HG03097 (cell line): Measurements from ENCODE around the gene WDFY1.

Source experiments
- ATAC-seq: cut with Tn5 transposase; IDR thresholded peaks from one replicate; pipeline ENCODE4 v1.9.1; 2021; ENCODE audit not compliant: unreplicated experiment, low FRiP score

Gene WDFY1

DNA sequence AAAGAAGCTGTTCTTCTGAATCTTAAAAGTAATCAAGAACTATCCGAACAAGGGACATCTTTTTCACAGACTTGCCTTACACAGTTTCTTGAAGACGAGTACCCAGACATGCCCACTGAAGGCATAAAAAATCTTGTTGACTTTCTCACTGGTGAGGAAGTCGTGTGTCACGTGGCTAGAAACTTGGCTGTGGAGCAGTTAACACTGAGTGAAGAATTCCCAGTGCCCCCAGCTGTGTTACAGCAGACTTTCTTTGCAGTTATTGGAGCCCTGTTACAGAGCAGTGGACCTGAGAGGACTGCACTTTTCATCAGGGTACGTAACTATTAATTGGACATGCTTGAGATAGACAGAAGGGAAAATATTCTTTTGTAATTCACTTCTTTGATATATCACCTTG, 14.6 kb upstream of the WDFY1 start:
- no peak for ATAC-seq

DNA sequence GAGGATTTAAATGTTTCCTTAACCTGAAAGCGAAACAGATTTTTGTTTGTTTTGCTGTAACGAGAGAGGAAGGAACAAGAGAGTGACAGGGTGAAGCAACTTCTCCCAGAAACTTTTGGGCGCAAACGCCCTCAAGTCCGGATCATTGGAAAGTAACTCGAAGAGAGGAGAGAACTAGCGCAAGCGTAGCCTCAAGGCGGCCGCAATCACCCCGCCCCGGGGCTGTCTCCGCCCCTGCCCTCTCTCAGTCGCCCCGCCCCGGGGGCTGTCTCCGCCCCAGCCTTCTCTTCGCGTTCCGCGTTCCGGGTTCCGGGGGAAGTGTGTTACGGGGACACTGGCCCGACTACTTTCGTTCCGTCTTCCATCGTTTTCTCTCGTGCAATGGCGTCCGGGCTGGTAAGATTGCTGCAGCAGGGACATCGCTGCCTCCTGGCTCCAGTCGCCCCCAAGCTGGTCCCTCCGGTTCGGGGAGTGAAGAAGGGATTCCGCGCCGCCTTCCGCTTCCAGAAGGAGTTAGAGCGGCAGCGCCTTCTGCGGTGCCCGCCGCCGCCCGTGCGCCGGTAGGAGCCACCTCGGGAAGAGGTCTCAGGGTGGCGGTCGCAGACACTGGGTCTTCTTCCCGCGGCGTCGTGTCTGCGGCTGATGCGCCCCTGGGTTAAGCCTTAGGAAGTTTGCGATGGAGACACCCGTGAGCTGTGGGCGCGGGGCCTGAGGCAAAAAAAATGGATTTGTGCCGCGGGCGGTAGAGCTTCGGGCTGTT, 12.1 kb upstream of the WDFY1 start, which contains the start of gene MRPL44:
Gene MRPL44 (plus strand): TSS at position 372 of the 760 bp plus-strand sequence. CDS start 10 bp downstream, at position 382.
- ATAC-seq = peak; percentile 91

DNA sequence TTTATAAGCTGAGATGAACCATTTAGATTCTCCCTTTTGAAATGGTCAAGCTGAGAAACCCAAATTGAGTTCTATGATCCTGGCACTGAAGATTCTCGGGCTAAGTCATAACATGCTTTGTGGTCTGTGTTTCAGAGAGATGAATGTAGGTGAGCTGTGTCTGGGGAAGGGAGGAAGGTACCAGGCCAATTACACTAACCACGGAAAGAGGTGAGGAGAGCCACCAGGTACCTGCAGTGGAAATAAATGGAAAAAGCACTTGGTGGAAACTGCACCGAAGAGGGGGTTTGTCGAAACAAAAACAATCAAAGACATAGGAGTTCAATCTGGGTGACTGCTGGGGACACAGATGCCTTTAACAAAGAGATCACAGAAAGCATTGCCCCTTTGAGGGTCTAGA, 11.2 kb upstream of the WDFY1 start:
- no peak for ATAC-seq

DNA sequence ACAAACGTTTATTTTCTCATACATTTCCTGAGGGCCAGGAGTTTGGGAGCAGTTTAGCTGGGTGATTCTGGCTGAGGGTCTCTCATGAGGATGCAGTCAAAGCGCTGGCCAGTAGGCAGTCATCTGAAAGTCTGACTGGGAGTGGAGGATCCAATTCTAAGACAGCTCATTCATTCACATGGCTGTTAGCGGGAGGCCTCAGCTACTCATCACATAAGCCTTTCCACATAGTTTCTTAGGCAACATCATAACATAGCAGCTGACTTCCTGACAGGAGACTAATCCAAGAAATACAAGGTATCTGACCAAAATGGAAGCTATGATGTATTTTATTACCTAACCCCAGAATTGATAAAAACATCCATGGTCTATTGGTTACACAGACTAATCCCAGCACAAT, 9.3 kb upstream of the WDFY1 start:
- ATAC-seq = no peak

DNA sequence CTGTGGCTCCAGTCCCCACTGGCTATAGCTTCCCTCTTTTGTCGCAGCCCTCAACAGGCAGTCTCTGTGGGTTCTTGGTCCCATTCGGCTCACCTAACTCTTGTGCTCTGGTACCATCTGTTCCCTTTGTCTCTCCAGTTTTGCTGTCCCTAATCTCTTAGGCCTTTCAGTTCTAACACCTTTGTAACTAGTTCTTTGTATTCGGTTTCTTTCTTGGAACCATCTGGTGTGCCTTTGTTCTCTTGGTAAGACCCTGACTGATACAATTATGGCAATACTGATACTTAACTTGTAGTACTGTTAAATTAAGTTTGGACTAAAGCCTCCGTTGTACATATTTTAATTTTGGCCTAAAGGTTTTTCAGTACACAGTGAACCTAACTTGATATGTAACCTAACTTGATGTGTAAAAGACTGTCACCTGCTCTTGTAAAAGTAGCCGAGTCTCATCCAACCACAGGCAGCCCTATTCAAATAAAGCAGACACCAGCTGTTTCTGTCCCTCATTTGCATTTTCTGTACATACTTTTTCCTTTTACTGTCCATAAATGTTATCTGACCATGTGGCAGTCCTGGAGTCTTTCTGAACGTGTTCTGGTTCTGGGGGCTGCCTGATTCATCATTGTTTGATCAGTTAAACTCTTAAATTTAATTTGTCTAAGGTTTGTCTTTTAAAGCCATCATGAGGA, 7.3 kb upstream of the WDFY1 start:
- ATAC-seq = peak; percentile 37

DNA sequence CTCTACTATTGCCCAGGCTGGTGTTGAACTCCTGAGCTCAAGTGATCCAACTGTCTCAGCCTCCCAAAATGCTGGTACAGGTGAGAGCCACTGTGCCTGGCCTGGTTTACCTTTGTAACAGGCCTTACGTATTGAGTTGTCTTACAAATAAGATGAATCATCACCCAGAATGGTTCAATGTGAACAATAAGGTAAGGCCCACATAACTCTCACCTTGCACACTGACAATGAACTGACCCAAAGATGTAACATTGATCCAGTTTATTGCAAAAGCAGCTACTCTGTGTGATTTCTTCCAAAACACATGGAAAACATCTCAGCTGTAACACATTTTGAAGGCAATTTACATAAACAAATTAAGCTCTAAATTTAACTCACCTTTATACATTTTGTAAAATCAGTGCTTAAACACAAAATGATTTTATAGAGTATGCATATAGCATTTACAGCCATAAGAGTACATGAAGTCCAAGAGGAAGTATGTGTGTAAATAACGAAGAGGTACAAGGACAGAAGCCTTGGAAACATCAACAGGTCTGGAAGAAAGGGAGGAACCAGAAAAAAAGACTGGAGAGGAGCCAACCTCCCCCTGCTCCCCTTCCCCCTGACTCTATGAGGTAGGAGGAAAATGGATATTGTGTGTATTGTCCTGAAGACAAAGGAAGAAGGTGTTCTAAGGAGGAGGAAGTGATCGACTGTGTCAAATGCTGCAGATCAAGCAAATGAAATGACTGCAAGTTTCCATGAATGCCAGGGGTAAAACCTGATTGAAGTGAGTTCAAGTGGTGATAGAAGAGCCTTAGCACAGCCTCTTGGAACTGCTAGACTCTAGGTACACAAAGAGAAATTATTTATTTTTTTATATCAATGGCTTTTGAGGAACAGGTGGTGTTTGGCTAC, 5.6 kb upstream of the WDFY1 start:
- no peak for ATAC-seq

DNA sequence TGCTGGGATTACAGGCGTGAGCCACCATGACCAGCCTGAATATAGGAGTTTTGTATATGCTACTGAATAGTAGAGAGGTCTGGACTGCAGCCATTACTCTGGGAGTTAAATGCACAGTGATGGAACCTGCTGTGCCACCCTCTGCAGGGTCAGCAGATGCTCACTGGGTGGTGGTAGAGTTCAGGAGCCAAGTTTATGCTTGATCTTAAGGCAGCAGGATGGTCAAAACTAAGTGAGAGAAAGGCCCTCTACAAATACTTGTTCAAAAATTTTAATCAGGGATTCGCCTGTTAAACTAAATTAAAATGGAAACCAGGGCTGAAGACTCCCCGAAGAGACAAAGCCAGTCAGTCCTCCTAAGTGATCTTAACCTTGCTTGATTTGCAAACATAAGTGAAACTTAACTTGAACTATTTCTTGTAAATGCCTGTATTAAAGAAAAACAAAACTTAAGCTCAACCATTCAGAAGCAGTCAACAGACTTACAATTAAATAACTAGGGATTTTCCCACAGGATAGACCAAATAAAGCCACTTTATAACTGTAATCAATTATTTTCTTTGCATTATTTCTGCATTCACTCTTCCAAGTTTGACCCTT, 4.2 kb upstream of the WDFY1 start:
- no peak for ATAC-seq

DNA sequence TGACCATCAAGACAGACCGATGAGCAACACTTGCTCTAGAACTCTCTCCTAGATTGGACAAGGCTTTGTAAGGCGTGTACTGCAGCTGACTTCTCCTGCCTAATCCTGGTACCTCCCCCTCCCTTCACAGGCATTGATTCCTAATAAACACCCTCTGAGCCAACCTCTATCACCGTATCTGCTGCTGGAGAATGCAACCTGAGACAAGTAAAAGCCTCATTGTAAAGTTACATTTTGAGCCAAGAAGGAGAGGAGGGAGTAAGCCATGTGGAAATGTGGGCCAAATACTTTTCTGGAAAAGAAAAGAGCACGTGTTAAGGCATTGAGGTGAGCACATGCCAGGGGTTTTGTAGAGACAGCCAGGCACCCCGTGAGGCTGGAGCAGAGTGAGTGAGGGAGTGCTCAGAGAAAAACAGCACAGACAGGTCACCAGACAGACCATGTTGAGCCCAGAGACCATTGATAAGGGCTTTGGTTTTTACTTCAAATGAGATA, 2.6 kb upstream of the WDFY1 start:
- ATAC-seq = no peak

DNA sequence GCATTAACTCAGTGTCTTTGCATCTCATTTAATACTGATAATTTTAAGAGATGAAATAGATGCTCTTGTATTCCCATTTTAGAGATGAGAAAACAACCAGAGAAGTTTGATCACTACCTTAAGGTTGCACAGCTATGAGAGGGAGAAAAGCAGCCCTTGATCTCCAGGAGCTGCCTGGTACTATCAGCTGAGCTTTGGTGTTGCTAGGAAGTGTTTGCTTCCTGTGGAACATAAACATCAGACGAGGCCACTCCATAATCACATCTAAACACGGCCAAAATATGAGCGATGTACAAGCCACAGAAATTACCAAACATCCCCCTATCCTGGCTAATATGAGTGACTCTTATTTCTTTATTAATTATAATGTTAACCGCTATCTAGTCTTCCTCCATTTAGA, 620 bp upstream of the WDFY1 start:
- ATAC-seq = no peak

DNA sequence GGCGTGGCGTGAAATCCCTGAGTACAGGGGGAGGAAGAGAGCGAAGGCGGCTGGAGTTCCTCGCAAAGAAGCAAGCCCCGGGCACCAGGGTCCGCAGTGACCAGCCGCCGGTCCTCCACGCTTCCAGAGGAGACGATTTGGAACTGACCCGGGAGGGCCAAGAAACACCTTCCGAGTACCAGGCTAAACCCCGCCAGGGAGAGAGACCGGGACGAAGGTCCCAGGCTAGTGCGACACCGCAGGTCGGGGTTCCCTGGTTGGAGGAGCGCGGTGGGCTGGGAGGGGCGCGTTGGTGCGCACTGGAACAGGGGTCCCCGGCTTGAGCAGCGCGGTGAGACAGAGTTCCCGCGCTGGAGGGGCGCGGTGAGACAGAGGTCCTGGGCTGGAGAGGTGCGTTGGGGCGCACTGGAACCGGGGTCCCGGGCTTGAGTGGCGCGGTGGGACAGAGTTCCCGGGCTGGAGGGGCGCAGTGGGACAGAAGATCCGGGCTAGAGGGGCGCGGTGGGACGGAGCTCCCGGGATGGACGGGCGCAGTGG, 901 bp downstream of the WDFY1 start:
- ATAC-seq = no peak

DNA sequence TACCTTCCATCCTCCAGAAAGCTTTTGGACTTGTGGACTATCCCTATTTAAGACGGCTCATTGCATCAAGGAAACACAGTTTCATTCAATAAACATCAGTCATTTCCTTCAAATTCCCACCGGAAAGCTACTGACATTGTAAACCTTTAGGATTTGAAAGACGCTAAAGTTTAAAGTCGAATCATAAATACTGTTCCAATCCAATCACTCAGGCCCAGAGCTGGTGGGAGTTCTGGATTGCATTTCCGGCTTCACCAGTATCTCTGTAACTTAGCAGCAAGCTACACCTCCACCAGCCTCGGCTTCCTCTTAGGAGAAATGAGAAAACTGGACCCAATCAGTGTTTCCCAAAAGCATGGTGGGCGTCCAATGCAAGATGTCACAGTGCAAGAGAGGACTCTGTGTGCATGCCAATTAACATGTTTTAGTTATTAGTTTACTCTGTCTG, 1.6 kb downstream of the WDFY1 start:
- no peak for ATAC-seq

DNA sequence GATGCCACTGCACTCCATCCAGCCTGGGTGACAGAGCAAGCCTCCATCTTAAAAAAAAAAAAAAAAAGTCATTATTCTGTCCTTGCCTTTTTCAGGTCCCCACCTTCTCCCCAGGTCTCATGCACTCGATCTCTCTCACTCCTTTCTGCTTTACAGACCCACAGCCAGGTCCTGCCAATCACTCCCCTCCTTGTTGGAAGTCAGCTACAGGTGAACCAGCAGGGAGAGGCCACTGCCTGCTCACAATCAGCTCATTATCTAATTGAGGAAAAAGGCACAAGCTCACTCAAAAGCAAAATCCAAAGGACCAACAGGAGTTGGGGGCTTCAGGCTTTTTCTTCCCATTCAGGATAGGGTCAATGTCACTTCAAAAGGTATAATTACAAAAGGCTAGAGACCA, 2.0 kb downstream of the WDFY1 start:
- ATAC-seq = no peak

DNA sequence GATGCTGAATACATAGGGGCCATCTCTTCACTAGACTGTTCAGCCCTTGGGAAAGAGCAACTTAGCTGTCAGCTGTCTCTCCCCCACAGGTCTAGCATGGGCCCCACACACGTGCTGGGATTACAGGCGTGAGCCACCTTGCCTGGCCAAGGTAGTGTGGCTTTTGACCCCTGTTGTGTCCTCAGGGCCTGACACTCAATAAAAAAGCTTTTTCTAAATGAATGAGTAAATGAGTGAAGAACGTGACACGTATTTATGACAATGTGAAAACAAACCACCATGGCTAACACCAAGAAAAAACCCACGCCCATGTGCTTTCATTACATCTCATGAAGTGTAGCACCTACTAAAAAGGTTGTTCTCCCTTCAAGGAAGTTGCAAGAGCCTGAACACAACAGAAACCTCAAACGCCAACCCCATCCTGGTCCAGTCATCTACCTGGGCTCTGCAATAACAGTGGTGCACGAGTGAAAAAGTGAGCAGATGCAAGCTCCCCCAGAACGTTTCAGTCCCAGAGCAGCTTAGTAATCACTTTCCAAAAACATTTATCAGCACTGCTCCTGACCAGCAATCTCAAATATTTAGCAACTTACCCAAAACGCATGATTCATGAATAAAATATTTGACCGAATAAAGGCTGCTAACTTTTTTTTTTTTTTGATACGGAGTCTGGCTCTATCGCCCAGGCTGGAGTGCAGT, 3.4 kb downstream of the WDFY1 start:
- ATAC-seq = peak; percentile 46

DNA sequence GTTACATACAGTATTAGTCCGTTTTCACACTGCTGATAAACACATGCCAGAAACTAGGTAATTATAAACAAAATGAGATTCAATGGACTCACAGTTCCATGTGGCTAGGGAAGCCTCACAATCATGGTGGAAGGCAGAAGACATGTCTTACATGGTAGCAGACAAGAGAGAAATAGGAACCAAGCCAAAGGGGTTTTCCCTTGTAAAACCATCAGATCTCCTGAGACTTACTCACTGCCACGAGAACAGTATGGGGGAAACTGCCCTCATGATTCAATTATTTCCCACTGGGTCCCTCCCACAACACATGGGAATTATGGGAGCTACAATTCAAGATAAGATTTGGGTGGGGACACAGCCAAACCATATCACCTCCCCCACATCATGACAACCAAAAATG, 5.7 kb downstream of the WDFY1 start:
- ATAC-seq = peak; percentile 32

DNA sequence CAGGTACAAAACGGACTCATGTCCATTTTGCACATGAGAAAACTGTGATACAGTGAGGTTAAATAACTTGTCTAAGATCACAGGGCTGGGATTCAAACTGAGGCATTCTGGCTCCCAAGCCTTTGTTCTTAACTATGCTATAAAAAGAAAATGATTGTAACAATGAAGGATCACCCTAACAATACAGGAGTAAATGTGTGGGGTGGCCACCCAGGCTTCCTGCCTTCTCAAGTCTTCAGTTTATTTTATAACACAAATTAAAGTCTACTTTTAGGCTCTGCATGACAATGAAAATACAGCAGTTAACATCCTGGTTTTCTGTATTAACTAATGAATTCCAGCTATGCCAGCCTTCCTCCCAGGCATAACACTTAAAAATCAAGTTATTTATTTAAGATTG, 7.6 kb downstream of the WDFY1 start:
- ATAC-seq = no peak

DNA sequence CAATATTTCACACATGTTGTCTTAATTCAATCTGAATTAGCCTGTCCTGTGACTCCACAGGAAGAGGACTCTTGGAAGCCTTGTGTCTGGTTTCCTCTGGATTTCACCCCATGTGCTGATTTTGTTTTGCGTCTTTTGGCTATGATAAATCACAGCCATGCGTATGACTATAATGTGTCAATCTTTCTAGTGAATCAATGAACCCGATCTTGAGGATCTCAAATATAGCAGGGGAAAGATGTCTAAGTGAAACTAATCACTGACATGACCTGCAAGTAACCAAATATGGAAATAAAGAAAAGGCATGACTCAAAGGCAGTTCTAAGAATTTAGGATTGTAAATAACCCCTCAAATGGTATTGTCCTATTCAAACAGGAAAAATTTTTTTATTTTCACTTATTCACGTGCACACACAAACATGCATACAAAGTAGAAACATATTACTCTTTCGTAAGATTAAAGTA, 8.2 kb downstream of the WDFY1 start:
- no peak for ATAC-seq

DNA sequence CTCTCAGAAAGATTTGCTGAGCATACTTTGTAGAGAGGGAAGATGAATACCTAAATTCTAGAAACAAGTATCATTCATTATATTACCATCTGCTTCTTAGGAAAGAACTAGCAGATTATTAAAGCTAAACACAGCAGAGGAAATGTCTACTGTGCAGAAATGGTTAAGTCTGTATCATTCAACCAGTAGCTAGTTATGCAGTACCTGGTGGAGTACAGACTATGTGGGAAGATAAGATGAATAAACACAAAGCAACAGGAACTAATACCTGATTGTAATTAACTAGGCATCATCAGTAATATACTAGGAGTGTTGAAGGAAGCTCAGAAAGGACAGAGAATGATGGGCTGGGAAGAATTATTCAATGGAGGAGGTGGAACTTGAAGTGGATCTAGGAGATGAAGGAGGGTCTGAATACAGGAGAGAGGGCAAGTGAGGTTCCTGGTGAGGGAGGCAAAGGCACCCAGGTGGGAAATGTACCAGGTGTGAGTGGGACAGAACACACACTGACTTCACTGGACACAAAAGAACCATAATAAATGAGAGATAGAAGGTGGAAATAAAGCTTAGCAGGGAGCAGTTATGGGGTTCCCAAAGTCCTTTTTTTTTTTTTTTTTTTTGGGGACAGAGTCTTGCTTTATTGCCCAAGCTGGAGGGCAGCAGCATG, 9.5 kb downstream of the WDFY1 start:
- ATAC-seq = no peak

DNA sequence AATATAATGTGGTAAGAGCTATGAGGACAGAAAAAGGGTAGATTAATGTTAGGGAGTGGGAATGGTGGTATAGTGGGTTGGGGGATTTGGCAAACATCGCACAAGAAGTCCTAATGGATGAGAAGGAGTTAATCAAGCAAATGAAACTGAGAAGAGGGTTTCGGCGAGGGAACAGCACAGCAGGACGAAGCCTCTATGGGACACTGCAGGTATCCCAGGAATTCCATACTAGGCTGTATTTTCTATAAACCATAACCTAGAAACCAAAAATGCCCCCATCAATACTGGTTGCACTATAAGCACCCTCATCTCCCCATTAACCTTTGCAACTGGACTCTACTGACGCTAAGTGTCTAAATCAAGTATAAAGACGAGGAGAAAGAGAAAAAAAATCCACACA, 10.3 kb downstream of the WDFY1 start:
- ATAC-seq = no peak
